WTC11 (cell line): Measurements from ENCODE around the gene FHOD3. TPM values are rescaled to one million over a fixed set of nuclear protein-coding genes. Genes with fewer than 3 reads are reported as not detected.

Source experiments
- ATAC-seq: fragments of 200-7000 bp; cut with Tn5 transposase; 2 replicates; pipeline ENCODE4 v1.10.0; 2021; ENCODE audit warnings: mild to moderate bottlenecking, moderate library complexity
- CTCF ChIA-PET: fragments of 300-600 bp; sonication (Branson Sonifier 250); formaldehyde crosslinking; loops from one replicate; lab custom pipeline; 2021; ENCODE audit warnings: antibody characterized with exemption; lab: Charles Lee
- POLR2A ChIA-PET: fragments of 350-600 bp; sonication (Branson Sonifier 250); formaldehyde crosslinking; loops from one replicate; lab custom pipeline; 2021; ENCODE audit warnings: antibody characterized with exemption; lab: Charles Lee
- DNase-seq: peaks from one replicate; pipeline ENCODE4 v3.0.0; 2021; ENCODE audit warnings: low spot score
- H3K27ac Mint-ChIP-seq: 2 replicates; pipeline ENCODE4 v1.8.0; 2021; ENCODE audit warnings: mixed read lengths
- H3K27me3 Mint-ChIP-seq: 2 replicates; pipeline ENCODE4 v1.8.0; 2021; ENCODE audit warnings: low read depth, mild to moderate bottlenecking, moderate library complexity, mixed read lengths
- H3K36me3 Mint-ChIP-seq: 2 replicates; pipeline ENCODE4 v1.8.0; 2021; ENCODE audit warnings: mixed read lengths
- H3K4me1 Mint-ChIP-seq: 2 replicates; pipeline ENCODE4 v1.8.0; 2022; ENCODE audit warnings: mixed read lengths
- H3K4me3 Mint-ChIP-seq: 2 replicates; pipeline ENCODE4 v1.8.0; 2021; ENCODE audit warnings: mild to moderate bottlenecking, moderate library complexity, mixed read lengths
- H3K9me3 Mint-ChIP-seq: 2 replicates; pipeline ENCODE4 v1.8.0; 2021; ENCODE audit warnings: mixed read lengths
- ARID4B ChIP-seq: sonication (generic); formaldehyde crosslinking; IDR thresholded peaks from 2 replicates; pipeline ENCODE4 v1.8.0; 2023; ENCODE audit warnings: missing genetic modification reagents, mild to moderate bottlenecking, borderline replicate concordance
- CREB1 ChIP-seq: sonication (generic); formaldehyde crosslinking; IDR thresholded peaks from 2 replicates; pipeline ENCODE4 v1.8.0; 2023; ENCODE audit warnings: mild to moderate bottlenecking, missing genetic modification reagents
- ELF4 ChIP-seq: sonication (generic); formaldehyde crosslinking; IDR thresholded peaks from 2 replicates; pipeline ENCODE4 v1.8.1; 2022; ENCODE audit warnings: low read depth, mild to moderate bottlenecking, moderate library complexity, missing genetic modification reagents
- ETV6 ChIP-seq: sonication (generic); formaldehyde crosslinking; IDR thresholded peaks from 2 replicates; pipeline ENCODE4 v1.8.1; 2022; ENCODE audit warnings: mild to moderate bottlenecking, missing genetic modification reagents
- JAZF1 ChIP-seq: fragments of 250-450 bp; sonication (Bioruptor Pico); IDR thresholded peaks from 2 replicates; pipeline ENCODE4 v1.9.0; 2021; ENCODE audit warnings: moderate library complexity, mild to moderate bottlenecking, inconsistent platforms
- KAT7 ChIP-seq: sonication (generic); formaldehyde crosslinking; IDR thresholded peaks from 2 replicates; pipeline ENCODE4 v1.8.1; 2023; ENCODE audit warnings: missing genetic modification reagents, mild to moderate bottlenecking, borderline replicate concordance
- NFATC4 ChIP-seq: fragments of 250-450 bp; sonication (Bioruptor Pico); IDR thresholded peaks from 2 replicates; pipeline ENCODE4 v1.9.0; 2021; ENCODE audit warnings: mild to moderate bottlenecking
- NR2C2 ChIP-seq: sonication (generic); formaldehyde crosslinking; IDR thresholded peaks from 2 replicates; pipeline ENCODE4 v1.8.0; 2022; ENCODE audit warnings: mild to moderate bottlenecking, missing genetic modification reagents
- PRDM15 ChIP-seq: sonication (generic); formaldehyde crosslinking; IDR thresholded peaks from 2 replicates; pipeline ENCODE4 v1.8.0; 2022; ENCODE audit warnings: missing genetic modification reagents
- SMAD3 ChIP-seq: sonication (generic); formaldehyde crosslinking; IDR thresholded peaks from 2 replicates; pipeline ENCODE4 v1.8.0; 2022; ENCODE audit warnings: missing genetic modification reagents, mild to moderate bottlenecking, borderline replicate concordance
- ZBTB21 ChIP-seq: sonication (generic); formaldehyde crosslinking; IDR thresholded peaks from 2 replicates; pipeline ENCODE4 v1.8.1; 2023; ENCODE audit warnings: mild to moderate bottlenecking, missing genetic modification reagents, borderline replicate concordance
- ZBTB43 ChIP-seq: sonication (generic); formaldehyde crosslinking; IDR thresholded peaks from 2 replicates; pipeline ENCODE4 v1.8.1; 2023; ENCODE audit warnings: mild to moderate bottlenecking, missing genetic modification reagents
- ZNF138 ChIP-seq: sonication (generic); formaldehyde crosslinking; conservative IDR thresholded peaks from 2 replicates; pipeline ENCODE4 v1.8.1; 2022; ENCODE audit warnings: mild to moderate bottlenecking, moderate library complexity, missing genetic modification reagents
- ZNF219 ChIP-seq: sonication (generic); formaldehyde crosslinking; IDR thresholded peaks from 2 replicates; pipeline ENCODE4 v1.8.0; 2023; ENCODE audit warnings: missing genetic modification reagents, mild to moderate bottlenecking, borderline replicate concordance
- ZNF263 ChIP-seq: sonication (generic); formaldehyde crosslinking; IDR thresholded peaks from 2 replicates; pipeline ENCODE4 v1.8.1; 2022; ENCODE audit warnings: low read depth, mild to moderate bottlenecking, moderate library complexity, missing genetic modification reagents
- ZNF671 ChIP-seq: fragments of 250-450 bp; sonication (Bioruptor Pico); IDR thresholded peaks from 2 replicates; pipeline ENCODE4 v1.8.0; 2021; ENCODE audit warnings: mild to moderate bottlenecking
- total RNA-seq: library from RNA; stranded (reverse); gene quantifications from 3 replicates; pipeline ENCODE4 v1.2.3, GENCODE V29; 2021

Gene FHOD3
- total RNA-seq, 1 experiment from 2014 or later, result 3.8 TPM

- TF ChIP-seq SMAD3 (CRISPR knock-in tag) (no peak), ELF4 (CRISPR knock-in tag) (no peak), ZNF263 (CRISPR knock-in tag) (no peak)
Observed at GRCh38 chr18:36333414-36333813, 35.9 kb downstream of the FHOD3 start (continued).

- no peaks in the 10 kb centered on the region for H3K36me3 Mint-ChIP-seq
- DNase-seq (no peak), ATAC-seq (no peak)
- TF ChIP-seq ZNF138 (no peak), JAZF1 (CRISPR knock-in tag) (no peak), ELF4 (CRISPR knock-in tag) (no peak), ZBTB43 (CRISPR knock-in tag) (no peak), NFATC4 (CRISPR knock-in tag) (no peak), ZNF671 (CRISPR knock-in tag) (no peak), ZNF219 (CRISPR knock-in tag) (no peak), CREB1 (no peak), ZBTB21 (CRISPR knock-in tag) (no peak), ETV6 (CRISPR knock-in tag) (no peak), ARID4B (CRISPR knock-in tag) (no peak), KAT7 (no peak), NR2C2 (no peak), PRDM15 (CRISPR knock-in tag) (no peak)
- no peaks in the 10 kb centered on the region; the same call in 1 of the 2 replicates for H3K27me3 Mint-ChIP-seq
- H3K4me3 Mint-ChIP-seq, result no peak overlapping the region
- ChIA-PET POLR2A (no interaction called here), CTCF (interaction anchor here (0.6 to 1.0 kb wide), 3 partner anchors 353 to 987 kb away, joined by 3 read pairs; no protein-coding TSS in a partner anchor)
- peaks cover 28% of the 10 kb centered on the region for H3K4me1 Mint-ChIP-seq
- H3K27ac Mint-ChIP-seq, result no peak overlapping the region
- no peaks in the 10 kb centered on the region for H3K9me3 Mint-ChIP-seq
Observed at GRCh38 chr18:36334798-36335197, 37.3 kb downstream of the FHOD3 start.
